ENCODE results near the gene PPP2R5C.
"Not testable (repeated sequence)": the region's sequence is repeated elsewhere in the genome, so short reads cannot be mapped to it uniquely, and the experiment has no call there.

PPP2R5C gene

GRCh38 chr14:101761032-101761880 lies at the start of gene PPP2R5C:
TSS of gene PPP2R5C (plus strand) at chr14:101761709. CDS start at chr14:101761894, 185 bp downstream.
- peak; percentile 77 for DNase-seq

GRCh38 chr14:101711857-101712233 lies 49.7 kb upstream of the PPP2R5C start:
- DNase-seq, result not testable (repeated sequence)

GRCh38 chr14:101712341-101712740 lies 49.2 kb upstream of the PPP2R5C start:
- DNase-seq, result not testable (repeated sequence)

- not testable (repeated sequence) for DNase-seq
Observed at GRCh38 chr14:101713091-101713490, 48.4 kb upstream of the PPP2R5C start.

GRCh38 chr14:101713621-101714349 lies 47.7 kb upstream of the PPP2R5C start:
- no peak for DNase-seq

GRCh38 chr14:101714394-101714793 lies 47.1 kb upstream of the PPP2R5C start:
- DNase-seq, result no peak

- DNase-seq, result no peak
Observed at GRCh38 chr14:101715210-101716076, 46.1 kb upstream of the PPP2R5C start.

- DNase-seq, result no peak
Observed at GRCh38 chr14:101716077-101716950, 45.2 kb upstream of the PPP2R5C start.

GRCh38 chr14:101716956-101717662 lies 44.4 kb upstream of the PPP2R5C start:
- DNase-seq, result no peak

GRCh38 chr14:101717663-101718490 lies 43.6 kb upstream of the PPP2R5C start:
- DNase-seq, result no peak

- DNase-seq, result no peak
Observed at GRCh38 chr14:101719045-101719645, 42.4 kb upstream of the PPP2R5C start.

GRCh38 chr14:101719708-101720107 lies 41.8 kb upstream of the PPP2R5C start:
- no peak for DNase-seq

GRCh38 chr14:101721111-101721510 lies 40.4 kb upstream of the PPP2R5C start:
- DNase-seq, result no peak

- DNase-seq, result no peak
Observed at GRCh38 chr14:101721951-101722661, 39.4 kb upstream of the PPP2R5C start.

- no peak for DNase-seq
Observed at GRCh38 chr14:101723061-101723595, 38.4 kb upstream of the PPP2R5C start.

- not testable (repeated sequence) for DNase-seq
Observed at GRCh38 chr14:101725652-101726051, 35.9 kb upstream of the PPP2R5C start.

- no peak for DNase-seq
Observed at GRCh38 chr14:101726295-101726953, 35.1 kb upstream of the PPP2R5C start.

GRCh38 chr14:101726954-101727302 lies 34.6 kb upstream of the PPP2R5C start:
- no peak for DNase-seq
